WTC11 (cell line): ENCODE data around the gene ARRB2. TPM values are rescaled to one million over a fixed set of nuclear protein-coding genes. Genes with fewer than 3 reads are reported as not detected.

Experiments
- ATAC-seq: fragments of 200-7000 bp; cut with Tn5 transposase; 2 replicates; pipeline ENCODE4 v1.10.0; 2021; ENCODE audit warnings: mild to moderate bottlenecking, moderate library complexity
- CTCF ChIA-PET: fragments of 300-600 bp; sonication (Branson Sonifier 250); formaldehyde crosslinking; loops from one replicate; lab custom pipeline; 2021; ENCODE audit warnings: antibody characterized with exemption; lab: Charles Lee
- POLR2A ChIA-PET: fragments of 350-600 bp; sonication (Branson Sonifier 250); formaldehyde crosslinking; loops from one replicate; lab custom pipeline; 2021; ENCODE audit warnings: antibody characterized with exemption; lab: Charles Lee
- DNase-seq: peaks from one replicate; pipeline ENCODE4 v3.0.0; 2021; ENCODE audit warnings: low spot score
- H3K27ac Mint-ChIP-seq: 2 replicates; pipeline ENCODE4 v1.8.0; 2021; ENCODE audit warnings: mixed read lengths
- H3K27me3 Mint-ChIP-seq: 2 replicates; pipeline ENCODE4 v1.8.0; 2021; ENCODE audit warnings: low read depth, mild to moderate bottlenecking, moderate library complexity, mixed read lengths
- H3K36me3 Mint-ChIP-seq: 2 replicates; pipeline ENCODE4 v1.8.0; 2021; ENCODE audit warnings: mixed read lengths
- H3K4me1 Mint-ChIP-seq: 2 replicates; pipeline ENCODE4 v1.8.0; 2022; ENCODE audit warnings: mixed read lengths
- H3K4me3 Mint-ChIP-seq: 2 replicates; pipeline ENCODE4 v1.8.0; 2021; ENCODE audit warnings: mild to moderate bottlenecking, moderate library complexity, mixed read lengths
- H3K9me3 Mint-ChIP-seq: 2 replicates; pipeline ENCODE4 v1.8.0; 2021; ENCODE audit warnings: mixed read lengths
- ATF3 ChIP-seq: sonication (generic); formaldehyde crosslinking; conservative IDR thresholded peaks from 2 replicates; pipeline ENCODE4 v1.8.1; 2022; ENCODE audit warnings: mild to moderate bottlenecking, missing genetic modification reagents
- CBFB ChIP-seq: sonication (generic); formaldehyde crosslinking; IDR thresholded peaks from 2 replicates; pipeline ENCODE4 v1.8.1; 2022; ENCODE audit warnings: mild to moderate bottlenecking, low read depth, missing genetic modification reagents
- CREB1 ChIP-seq: sonication (generic); formaldehyde crosslinking; IDR thresholded peaks from 2 replicates; pipeline ENCODE4 v1.8.0; 2023; ENCODE audit warnings: mild to moderate bottlenecking, missing genetic modification reagents
- FOXJ3 ChIP-seq: sonication (generic); formaldehyde crosslinking; IDR thresholded peaks from 2 replicates; pipeline ENCODE4 v1.9.0; 2021; ENCODE audit warnings: missing genetic modification reagents, mild to moderate bottlenecking, borderline replicate concordance
- GABPB1 ChIP-seq: sonication (generic); formaldehyde crosslinking; IDR thresholded peaks from 2 replicates; pipeline ENCODE4 v1.8.1; 2023; ENCODE audit warnings: mild to moderate bottlenecking, missing genetic modification reagents
- HMGA2 ChIP-seq: fragments of 250-450 bp; sonication (Bioruptor Pico); IDR thresholded peaks from 2 replicates; pipeline ENCODE4 v1.4.0; 2021; ENCODE audit warnings: mild to moderate bottlenecking, moderate library complexity
- HMGXB4 ChIP-seq: sonication (generic); formaldehyde crosslinking; IDR thresholded peaks from 2 replicates; pipeline ENCODE4 v1.8.1; 2023; ENCODE audit warnings: mild to moderate bottlenecking, moderate library complexity, missing genetic modification reagents
- IRF2 ChIP-seq: sonication (generic); formaldehyde crosslinking; IDR thresholded peaks from 2 replicates; pipeline ENCODE4 v1.8.0; 2022; ENCODE audit warnings: low read depth, missing genetic modification reagents, borderline replicate concordance
- MLX ChIP-seq: sonication (generic); formaldehyde crosslinking; IDR thresholded peaks from 2 replicates; pipeline ENCODE4 v1.8.1; 2023; ENCODE audit warnings: mild to moderate bottlenecking, missing genetic modification reagents, moderate library complexity
- MXD4 ChIP-seq: fragments of 250-450 bp; sonication (Bioruptor Pico); IDR thresholded peaks from 2 replicates; pipeline ENCODE4 v1.8.0; 2021; ENCODE audit warnings: mild to moderate bottlenecking, moderate library complexity, borderline replicate concordance
- NR3C1 ChIP-seq: sonication (generic); formaldehyde crosslinking; conservative IDR thresholded peaks from 2 replicates; pipeline ENCODE4 v1.8.1; 2023; ENCODE audit warnings: low read depth, mild to moderate bottlenecking, missing genetic modification reagents
- SP1 ChIP-seq: sonication (generic); formaldehyde crosslinking; conservative IDR thresholded peaks from 2 replicates; pipeline ENCODE4 v1.8.1; 2022; ENCODE audit warnings: missing genetic modification reagents
- STAT6 ChIP-seq: sonication (generic); formaldehyde crosslinking; conservative IDR thresholded peaks from 2 replicates; pipeline ENCODE4 v1.8.1; 2023; ENCODE audit warnings: mild to moderate bottlenecking, low read depth, missing genetic modification reagents, moderate library complexity
- TEAD1 ChIP-seq: sonication (generic); formaldehyde crosslinking; IDR thresholded peaks from 2 replicates; pipeline ENCODE4 v1.8.0; 2022; ENCODE audit warnings: mild to moderate bottlenecking, missing genetic modification reagents
- TEAD4 ChIP-seq: sonication (generic); formaldehyde crosslinking; IDR thresholded peaks from 2 replicates; pipeline ENCODE4 v1.8.0; 2022; ENCODE audit warnings: mild to moderate bottlenecking, missing genetic modification reagents
- TP53 ChIP-seq: sonication (generic); formaldehyde crosslinking; IDR thresholded peaks from 2 replicates; pipeline ENCODE4 v1.8.1; 2023; ENCODE audit warnings: mild to moderate bottlenecking, missing genetic modification reagents
- ZNF263 ChIP-seq: sonication (generic); formaldehyde crosslinking; IDR thresholded peaks from 2 replicates; pipeline ENCODE4 v1.8.1; 2022; ENCODE audit warnings: low read depth, mild to moderate bottlenecking, moderate library complexity, missing genetic modification reagents
- ZNF396 ChIP-seq: fragments of 250-450 bp; sonication (Bioruptor Pico); IDR thresholded peaks from 2 replicates; pipeline ENCODE4 v1.8.0; 2021; ENCODE audit warnings: mild to moderate bottlenecking, moderate library complexity, borderline replicate concordance
- ZSCAN18 ChIP-seq: fragments of 250-450 bp; sonication (Bioruptor Pico); IDR thresholded peaks from 2 replicates; pipeline ENCODE4 v2.1.2; 2022; ENCODE audit warnings: mild to moderate bottlenecking, moderate library complexity
- total RNA-seq: library from RNA; stranded (reverse); gene quantifications from 3 replicates; pipeline ENCODE4 v1.2.3, GENCODE V29; 2021

Gene ARRB2
- total RNA-seq, 1 experiment from 2014 or later = 87.8 TPM

GRCh38 chr17:4716081-4716480, 5.6 kb downstream of the ARRB2 start:
- TF ChIP-seq TP53 (CRISPR knock-in tag) = no peak
- TF ChIP-seq STAT6 = no peak
- no peak for TF ChIP-seq CBFB (CRISPR knock-in tag)
- TF ChIP-seq SP1 (CRISPR knock-in tag) = no peak
- TF ChIP-seq HMGXB4 = no peak
- no peak for TF ChIP-seq MXD4 (CRISPR knock-in tag)
- TF ChIP-seq GABPB1 (CRISPR knock-in tag) = no peak
- no peak for TF ChIP-seq ZNF396 (CRISPR knock-in tag)
- no peak for TF ChIP-seq TEAD4 (CRISPR knock-in tag)
- no peak for TF ChIP-seq NR3C1
- no peak for TF ChIP-seq ATF3 (CRISPR knock-in tag)
- Mint-ChIP-seq H3K27ac (no peak overlapping the region), H3K4me3 (no peak overlapping the region), H3K27me3 (no peaks in the 10 kb centered on the region; the same call in 1 of the 2 replicates), H3K9me3 (no peaks in the 10 kb centered on the region), H3K36me3 (peaks cover 27% of the 10 kb centered on the region), H3K4me1 (peaks cover 11% of the 10 kb centered on the region; the same call in 1 of the 2 replicates)
- ATAC-seq = no peak
- ChIA-PET POLR2A (no interaction called here), CTCF (interaction anchor here (1.1 kb wide), 1 partner anchor 133 kb away, joined by 4 read pairs; no protein-coding TSS in a partner anchor)
- no peak for DNase-seq

GRCh38 chr17:4717791-4718190, 7.4 kb downstream of the ARRB2 start:
- ATAC-seq = no peak
- H3K36me3 Mint-ChIP-seq = peaks cover 27% of the 10 kb centered on the region
- TF ChIP-seq GABPB1 (CRISPR knock-in tag) = no peak
- no peak for TF ChIP-seq MLX
- TF ChIP-seq HMGA2 (CRISPR knock-in tag) = no peak
- TF ChIP-seq TEAD1 (CRISPR knock-in tag) = no peak
- no peak for TF ChIP-seq HMGXB4
- no peak for TF ChIP-seq ZSCAN18
- TF ChIP-seq FOXJ3 = no peak
- no peak for TF ChIP-seq TEAD4 (CRISPR knock-in tag)
- TF ChIP-seq IRF2 (CRISPR knock-in tag) = no peak
- no peak for TF ChIP-seq CREB1 (CRISPR knock-in tag)
- TF ChIP-seq ZNF263 (CRISPR knock-in tag) = no peak
- TF ChIP-seq, all 79 proteins: peak for 0
- no peaks in the 10 kb centered on the region; the same call in 1 of the 2 replicates for H3K27me3 Mint-ChIP-seq
- POLR2A ChIA-PET = no interaction called here
- no peaks in the 10 kb centered on the region for H3K9me3 Mint-ChIP-seq
- no peak overlapping the region for H3K27ac Mint-ChIP-seq
- no peaks in the 10 kb centered on the region for H3K4me1 Mint-ChIP-seq
- DNase-seq = no peak
- CTCF ChIA-PET = no interaction called here
- H3K4me3 Mint-ChIP-seq = no peak overlapping the region
